GM18870 (cell line): ENCODE data around the gene KCNQ2.

Experiments used
- ATAC-seq: cut with Tn5 transposase; IDR thresholded peaks from one replicate; pipeline ENCODE4 v1.9.1; 2021; ENCODE audit warnings: moderate library complexity; ENCODE audit not compliant: unreplicated experiment

KCNQ2 gene

DNA sequence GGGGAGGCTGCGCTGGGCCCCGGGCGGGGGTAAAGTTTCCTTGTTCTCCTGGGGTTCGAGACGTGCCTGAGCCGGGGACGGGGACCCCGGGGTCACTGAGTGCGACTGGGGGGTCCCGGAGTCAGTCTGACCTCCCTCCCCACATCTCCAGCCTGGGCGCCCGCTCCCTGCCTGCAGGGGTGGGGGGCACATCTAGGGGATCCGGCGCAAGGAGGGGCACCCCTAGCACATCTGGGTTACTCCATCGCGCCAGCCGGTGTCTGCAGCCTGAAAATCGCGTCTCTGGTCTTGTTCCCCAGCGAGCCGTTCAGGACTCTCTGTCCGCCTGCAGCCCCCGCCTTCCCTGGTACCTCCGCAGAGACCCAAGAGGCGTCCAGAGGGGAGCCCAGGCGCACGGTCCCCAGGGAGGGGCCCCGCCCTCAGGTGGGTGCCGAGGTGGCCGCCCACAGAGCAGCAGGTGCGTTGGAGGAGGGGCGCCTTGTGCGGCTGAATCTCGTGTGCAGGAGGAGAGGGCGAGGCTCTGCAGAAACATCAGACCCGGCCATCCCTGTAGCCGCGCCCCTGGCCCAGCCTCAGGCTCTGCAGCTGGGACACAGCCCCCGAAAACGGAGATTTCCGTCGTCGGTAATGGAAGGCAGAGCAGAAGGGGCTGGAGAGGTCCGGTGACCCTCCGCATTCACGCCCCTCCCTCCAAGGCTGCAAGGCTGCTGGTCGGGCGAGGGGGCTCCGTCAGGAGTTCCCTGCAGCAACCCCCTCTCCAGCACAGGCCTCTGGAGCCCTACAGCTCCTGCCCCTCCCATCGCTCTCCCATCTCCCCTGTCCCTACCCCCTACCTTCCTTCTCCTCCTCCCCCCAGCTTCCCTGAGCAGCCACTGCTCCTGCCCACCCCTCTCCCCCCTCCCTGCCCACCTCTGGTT lies 110.7 kb downstream of the KCNQ2 start:
- no peak for ATAC-seq

GRCh38 chr20:63360850-63361518 lies 111.5 kb downstream of the KCNQ2 start, which contains the start of gene CHRNA4:
TSS of gene CHRNA4 (minus strand) at chr20:63361349. CDS start at chr20:63361165, 184 bp downstream.
- no peak for ATAC-seq

GRCh38 chr20:63359937-63360849 lies 112.3 kb downstream of the KCNQ2 start:
- ATAC-seq = no peak

GRCh38 chr20:63359164-63359934 lies 113.1 kb downstream of the KCNQ2 start:
- ATAC-seq = no peak

DNA sequence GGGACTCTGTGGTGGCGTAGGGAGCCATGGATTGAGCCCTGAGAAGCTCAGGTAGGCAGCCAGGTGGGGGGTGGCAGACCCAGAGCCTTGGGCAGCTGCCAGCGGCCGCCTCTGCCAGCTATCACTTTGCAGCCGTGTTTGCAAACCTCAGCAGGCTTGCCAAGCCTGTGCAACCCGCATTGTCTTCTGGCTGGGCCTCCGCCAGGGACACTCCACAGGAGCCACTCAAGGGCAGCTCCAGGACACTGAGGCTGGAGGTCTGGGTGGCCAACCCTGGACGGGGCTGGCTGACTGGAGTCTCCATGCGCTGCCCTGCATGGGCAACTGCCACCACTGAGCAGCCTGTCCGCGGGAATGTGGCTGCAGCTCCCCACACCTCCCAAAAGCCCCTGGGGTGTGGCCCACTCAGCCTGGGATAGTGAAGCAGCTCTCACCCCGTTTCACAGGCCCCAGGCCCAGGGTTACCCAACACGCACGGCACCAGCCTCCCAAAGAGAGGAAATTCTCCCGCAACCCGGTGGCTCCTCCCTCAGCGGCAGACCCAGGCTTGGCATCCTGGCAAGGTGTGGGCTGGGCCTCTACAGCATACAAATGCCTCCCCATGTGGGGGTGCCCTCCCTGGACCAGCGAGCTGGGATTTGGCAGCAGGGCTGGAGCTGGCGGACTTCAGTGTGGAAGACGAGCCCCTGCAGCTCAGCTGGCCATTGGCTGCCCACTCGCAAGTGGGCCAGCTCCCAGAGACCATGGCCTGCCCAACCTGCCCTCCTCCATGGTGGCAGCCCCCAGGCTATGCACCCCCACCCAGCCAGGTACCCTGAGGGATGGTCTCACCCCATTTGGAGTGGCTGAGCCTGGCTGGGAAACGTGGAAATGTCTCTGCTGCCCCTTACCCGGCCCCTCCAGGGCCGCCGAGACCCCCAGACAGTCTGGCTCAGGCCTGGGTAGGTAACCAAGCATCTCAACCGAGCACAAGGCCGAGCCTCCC lies 114.2 kb downstream of the KCNQ2 start:
- no peak for ATAC-seq

GRCh38 chr20:63356931-63357879 lies 115.2 kb downstream of the KCNQ2 start:
- ATAC-seq = no peak

DNA sequence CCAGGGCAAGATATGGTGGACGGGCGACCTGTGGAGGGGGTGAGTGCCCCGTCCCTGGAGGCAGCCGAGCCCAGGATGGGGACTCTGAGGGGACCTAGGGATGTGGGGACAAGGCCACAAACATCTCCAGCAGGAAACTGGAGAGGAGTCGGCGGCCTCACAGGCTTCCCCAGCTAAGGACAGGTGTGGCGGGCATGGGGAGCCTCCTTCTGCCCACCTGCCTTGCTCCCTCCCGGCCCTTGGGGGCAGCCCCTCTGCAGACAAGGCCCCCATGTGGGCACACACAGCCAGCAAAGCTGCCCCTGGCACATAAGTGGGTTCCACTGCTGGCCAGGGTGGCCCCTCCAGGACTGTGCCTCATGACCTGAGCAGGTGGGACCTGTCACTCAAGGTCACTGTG lies 115.9 kb downstream of the KCNQ2 start:
- no peak for ATAC-seq

DNA sequence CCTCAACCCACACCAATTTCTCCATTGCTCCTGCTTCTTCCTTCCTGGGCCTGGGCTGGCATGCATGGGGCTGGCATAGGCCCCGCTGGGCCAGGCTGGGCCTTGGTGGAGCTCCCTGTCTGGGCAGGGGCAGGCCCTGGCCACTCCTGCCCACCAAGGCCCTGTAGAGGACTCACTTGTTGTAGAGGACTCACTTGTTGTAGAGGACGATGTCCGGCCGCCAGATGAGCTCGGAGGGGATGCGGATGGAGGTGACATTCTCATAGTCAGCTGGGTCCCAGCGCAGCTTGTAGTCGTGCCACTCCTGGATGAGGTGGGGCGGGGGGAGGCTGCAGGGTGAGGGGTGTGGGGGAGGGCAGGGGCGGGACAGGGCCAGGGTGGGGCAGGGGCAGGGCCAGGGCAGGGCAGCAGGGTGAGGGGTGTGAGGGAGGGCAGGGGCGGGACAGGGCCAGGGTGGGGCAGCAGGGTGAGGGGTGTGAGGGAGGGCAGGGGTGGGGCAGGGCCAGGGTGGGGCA lies 116.6 kb downstream of the KCNQ2 start:
- ATAC-seq = no peak

DNA sequence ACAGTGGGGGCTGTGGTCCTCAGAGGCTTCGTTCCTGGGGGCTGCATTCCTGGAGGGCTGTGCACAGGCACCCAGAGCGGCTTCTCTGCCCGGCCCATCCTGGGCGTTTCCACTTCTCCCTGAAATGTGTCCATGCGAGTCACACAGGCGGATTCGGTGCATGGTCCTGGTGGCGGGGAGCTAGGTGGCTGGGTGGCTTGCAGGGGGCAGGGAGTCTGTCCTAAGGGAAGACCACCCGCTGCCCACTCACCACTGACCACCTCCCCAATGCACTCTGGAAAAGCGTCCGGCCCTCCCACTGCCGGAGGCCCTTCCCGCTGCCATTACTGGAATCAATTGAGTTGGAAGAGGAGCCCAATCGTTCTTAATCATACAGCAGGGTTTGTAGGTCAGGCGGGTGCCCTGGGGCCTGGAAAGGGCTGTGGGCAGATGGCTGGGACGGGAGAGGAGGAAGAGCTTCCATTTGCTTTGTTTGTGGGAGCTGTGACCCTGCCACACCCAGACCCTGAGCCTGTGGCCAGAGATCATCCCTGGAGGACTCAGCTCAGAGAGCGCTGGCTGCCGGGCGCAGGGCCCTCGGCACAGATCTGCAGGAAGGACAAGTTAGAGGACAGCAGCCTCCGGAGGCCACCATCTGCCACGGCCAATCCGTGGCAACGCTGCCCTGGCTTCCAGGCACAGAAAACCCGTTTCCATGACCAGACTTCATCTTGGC lies 117.7 kb downstream of the KCNQ2 start:
- no peak for ATAC-seq

DNA sequence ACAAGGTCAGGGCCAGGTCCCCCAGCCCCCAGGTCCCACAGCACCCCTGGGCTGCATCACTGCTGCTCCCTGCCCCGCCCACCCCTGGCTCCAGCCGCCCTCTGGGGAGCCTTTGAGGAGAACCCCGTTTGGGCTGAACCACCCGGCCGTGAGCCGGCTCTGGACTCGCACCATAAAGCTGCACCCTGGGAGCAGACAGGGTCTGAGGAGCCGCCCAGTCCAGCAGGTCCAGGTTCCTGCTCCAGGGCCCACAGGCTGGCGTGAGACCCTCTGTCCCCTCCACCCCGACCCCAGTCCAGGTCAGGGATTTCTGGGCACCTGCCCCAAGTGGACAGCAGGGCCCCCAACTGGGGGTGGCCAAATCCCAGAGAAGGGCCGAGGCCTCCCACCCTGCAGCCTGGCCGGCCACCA lies 119.6 kb downstream of the KCNQ2 start:
- no peak for ATAC-seq

- no peak for ATAC-seq
Measured at GRCh38 chr20:63351811-63352591, 120.5 kb downstream of the KCNQ2 start.

DNA sequence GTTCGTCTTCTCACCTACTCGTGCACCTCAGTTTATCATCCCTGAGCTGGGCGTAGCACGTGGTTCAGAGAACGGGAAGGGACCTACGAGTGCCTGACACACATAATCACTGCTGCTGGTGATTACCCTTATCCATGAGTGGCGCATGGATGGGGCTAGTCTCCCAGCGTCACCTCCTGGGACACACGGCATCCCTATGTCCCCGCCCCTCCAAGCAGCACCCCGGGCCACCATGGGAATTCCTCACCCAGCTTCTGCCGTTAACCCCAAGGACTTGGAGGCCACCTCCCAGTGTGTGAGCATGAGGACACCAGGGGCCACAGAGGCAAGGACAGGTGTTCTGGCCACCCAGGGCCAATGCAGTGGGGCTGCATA lies 121.1 kb downstream of the KCNQ2 start:
- no peak for ATAC-seq

DNA sequence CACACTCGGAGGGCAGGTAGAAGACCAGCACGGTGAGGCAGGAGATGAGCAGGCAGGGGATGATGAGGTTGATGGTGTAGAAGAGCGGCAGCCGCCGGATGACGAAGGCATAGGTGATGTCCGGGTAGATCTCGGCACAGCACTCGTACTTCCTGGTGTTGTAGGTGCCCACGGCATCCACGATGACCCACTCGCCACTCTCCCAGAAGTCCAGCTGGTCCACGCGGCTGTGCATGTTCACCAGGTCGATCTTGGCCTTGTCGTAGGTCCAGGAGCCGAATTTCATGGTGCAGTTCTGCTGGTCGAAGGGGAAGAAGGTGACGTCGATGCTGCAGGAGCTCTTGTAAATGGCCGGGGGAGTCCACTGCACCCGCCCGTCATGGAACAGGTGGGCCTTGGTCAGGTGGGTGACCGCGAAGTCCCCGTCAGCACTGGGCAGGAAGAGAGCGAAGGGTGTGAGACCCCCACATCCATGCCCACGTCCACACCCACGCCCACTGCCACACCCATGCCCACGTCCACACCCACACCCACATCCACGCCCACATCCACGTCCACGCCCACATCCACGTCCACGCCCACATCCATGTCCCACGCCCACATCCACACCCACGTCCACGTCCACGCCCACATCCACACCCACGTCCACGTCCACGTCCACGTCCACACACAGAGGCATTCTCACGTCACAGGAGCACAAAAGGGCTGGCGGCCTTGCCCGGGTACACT lies 121.7 kb downstream of the KCNQ2 start:
- ATAC-seq = no peak
